Heart left ventricle (tissue), 16 donors: ENCODE results near the gene PIAS4. TPM values are rescaled to one million over a fixed set of nuclear protein-coding genes. Genes with fewer than 3 reads are reported as not detected.

Source experiments
- ATAC-seq, 4 donors: fragments of 200-7000 bp; cut with Tn5 transposase; one replicate each; pipeline ENCODE4 v1.9.1; 2020 to 2022; ENCODE audit warnings: moderate library complexity in 4 of 4, mild to moderate bottlenecking in 3 of 4, moderate number of reproducible peaks in 1 of 4
- DNase-seq, 5 donors: peaks; one replicate each; pipeline ENCODE4 v3.0.0-alpha.2; 2020
- H3K27ac ChIP-seq, 12 donors: fragments of 200-600 bp; sonication (generic) in 4 of 12; one replicate each; pipeline versions ENCODE4 v1.5.0 to v1.8.0; 2016 to 2022; ENCODE audit warnings: mild to moderate bottlenecking in 2 of 12
- H3K27me3 ChIP-seq, 9 donors: fragments of 200-600 bp; sonication (generic) in 2 of 9; one replicate each; pipeline versions ENCODE4 v1.5.1 to v1.8.0; 2016 to 2022; ENCODE audit warnings: mild to moderate bottlenecking in 3 of 9
- H3K36me3 ChIP-seq, 9 donors: fragments of 200-600 bp; sonication (generic) in 2 of 9; one replicate each; pipeline versions ENCODE4 v1.5.0 to v1.8.0; 2018 to 2022; ENCODE audit warnings: mild to moderate bottlenecking in 2 of 9
- H3K4me1 ChIP-seq, 12 donors: fragments of 200-600 bp; sonication (generic) in 4 of 12; one replicate each; pipeline versions ENCODE4 v1.5.0 to v1.8.0; 2016 to 2022; ENCODE audit warnings: mild to moderate bottlenecking in 3 of 12
- H3K4me3 ChIP-seq, 12 donors: fragments of 200-600 bp; sonication (generic) in 4 of 12; one replicate each; pipeline versions ENCODE4 v1.5.0 to v1.8.0; 2017 to 2022; ENCODE audit warnings: mild to moderate bottlenecking in 9 of 12, moderate library complexity in 4 of 12
- H3K9me3 ChIP-seq, 12 donors: fragments of 200-600 bp; sonication (generic) in 4 of 12; one replicate each; pipeline versions ENCODE4 v1.5.0 to v1.8.0; 2016 to 2022; ENCODE audit warnings: mild to moderate bottlenecking in 1 of 12
- POLR2A ChIP-seq, 2 donors: fragments of 450-650 bp; IDR thresholded peaks; one replicate each; pipeline ENCODE4 v1.6.1; 2017; ENCODE audit warnings: antibody characterized with exemption in 2 of 2, mild to moderate bottlenecking in 2 of 2, moderate library complexity in 2 of 2
- WGBS, 4 donors: extraction: QIAGEN DNeasy Blood & Tissue Kit in 2 of 4; methylation state at CpG; one replicate each; pipeline versions ENCODE4 v1.1.5 to v1.1.7; 2013 to 2018; 5-methylcytosine and 5-hydroxymethylcytosine counted together
- intact Hi-C, 10 donors: fragments of 100-400 bp; cut with DNase I; formaldehyde crosslinking; loops; one replicate each; pipeline versions ENCODE4 v1.11.1 to v1.14.2; 2022
- polyA plus RNA-seq, 2 donors: library from polyadenylated mRNA; stranded (reverse); fragments of 200-250 nt; gene quantifications; one replicate each; pipeline ENCODE4 v1.2.3, GENCODE V29; 2013
- total RNA-seq, 9 donors: library from RNA; depleted of rRNA in 2 of 9; stranded (reverse); fragments of >200 nt in 2 of 9; fragmentation: NEBNext Ultra II Directional in 3 of 9; extraction: Animal tissue kit (Norgen Biotek cat#: 25700) in 3 of 9; gene quantifications; one replicate each; pipeline versions ENCODE4 v1.1.0 to v1.2.4, GENCODE V29; 2016 to 2023
- TF ChIP-seq, protein P1 (sequence below), 12 donors: fragments of 200-600 bp; sonication (generic) in 4 of 12; IDR thresholded peaks; one replicate each; pipeline versions ENCODE4 v1.5.0 to v1.8.0; 2018 to 2022; ENCODE audit warnings: antibody characterized with exemption in 12 of 12, mild to moderate bottlenecking in 5 of 12
- donor health status: ischemic (EF 13 %, LVEDD 7.1; RV severe dilation, severe dysfunction).
- donor health status: healthy with polysubstance abuse.
- donor health status: DM: no; HTN: yes; CAD: no.
- donor health status: DM: no; HTN: no; CAD: no.
- donor health status: ischemic (EF 25% LVEDD 6.9; RV normal size, moderate dysfunction).
- donor health status: ischemic (EF 25% LVEDD 5.7; RV mildly dilated, moderate dysfunction).
- donor health status: healthy.
- donor health status: DM: yes; HTN: yes; CAD: no.
- donor health status: ischemic (EF 35%, LVEDD 5.7; RV mildly dilated, moderate dysfunction).
- donor health status: nonischemic (EF 11% LVEDD 7.7; RV severe dilation, severe dysfunction).
- donor health status: DM: yes; HTN: yes; CAD: no.
- donor health status: PGD.
- donor health status: ischemic (EF 29% LVEDD 5.4; RV normal size, mild dysfunction).
- donor health status: nonischemic (EF 23%, LVEDD 6.1; RV moderate dilation, normal function).

The PIAS4 gene
- total and polyA plus RNA-seq, 11 donors: 12.3 to 19.1 (median 15.3) TPM

DNA sequence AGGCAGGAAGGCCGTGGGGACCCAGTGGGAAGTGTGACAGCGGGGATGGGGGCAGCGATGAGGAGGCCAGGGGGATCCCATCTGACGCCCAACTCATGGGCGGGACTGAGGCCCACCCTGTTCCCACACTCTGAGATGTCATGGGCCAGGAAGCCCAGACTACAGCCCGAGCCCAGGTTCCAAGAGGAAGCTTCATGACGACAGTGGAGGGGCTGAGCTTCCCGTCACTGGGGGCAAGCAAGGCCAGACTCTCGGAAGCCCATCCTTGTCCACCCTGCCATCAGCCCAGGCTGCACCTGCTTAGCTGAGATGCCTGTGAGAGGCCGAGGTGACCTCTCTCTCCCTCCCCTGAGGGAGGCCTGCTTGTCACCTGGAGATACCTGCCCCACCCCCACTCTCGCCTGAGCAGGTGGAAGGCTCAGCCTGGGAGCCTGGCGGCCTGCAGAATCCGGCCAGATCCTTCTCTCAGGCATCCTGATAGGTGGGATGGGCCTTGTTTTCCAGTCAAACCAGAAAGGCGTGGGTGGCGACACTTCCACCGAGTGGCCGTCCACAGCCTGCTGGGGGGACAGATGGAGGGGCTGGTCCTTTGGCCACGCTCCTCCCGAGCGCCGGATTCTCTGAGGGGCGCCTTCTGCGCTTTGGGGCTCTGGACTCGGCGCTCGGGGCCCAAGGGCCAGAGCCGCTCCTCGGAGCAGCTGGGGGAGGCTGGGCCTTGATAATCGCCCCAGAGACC is 54.3 kb downstream of the PIAS4 start:
- no peak for TF ChIP-seq POLR2A (IDR thresholded peaks at IDR 0.05)
- TF ChIP-seq, protein P1, sequence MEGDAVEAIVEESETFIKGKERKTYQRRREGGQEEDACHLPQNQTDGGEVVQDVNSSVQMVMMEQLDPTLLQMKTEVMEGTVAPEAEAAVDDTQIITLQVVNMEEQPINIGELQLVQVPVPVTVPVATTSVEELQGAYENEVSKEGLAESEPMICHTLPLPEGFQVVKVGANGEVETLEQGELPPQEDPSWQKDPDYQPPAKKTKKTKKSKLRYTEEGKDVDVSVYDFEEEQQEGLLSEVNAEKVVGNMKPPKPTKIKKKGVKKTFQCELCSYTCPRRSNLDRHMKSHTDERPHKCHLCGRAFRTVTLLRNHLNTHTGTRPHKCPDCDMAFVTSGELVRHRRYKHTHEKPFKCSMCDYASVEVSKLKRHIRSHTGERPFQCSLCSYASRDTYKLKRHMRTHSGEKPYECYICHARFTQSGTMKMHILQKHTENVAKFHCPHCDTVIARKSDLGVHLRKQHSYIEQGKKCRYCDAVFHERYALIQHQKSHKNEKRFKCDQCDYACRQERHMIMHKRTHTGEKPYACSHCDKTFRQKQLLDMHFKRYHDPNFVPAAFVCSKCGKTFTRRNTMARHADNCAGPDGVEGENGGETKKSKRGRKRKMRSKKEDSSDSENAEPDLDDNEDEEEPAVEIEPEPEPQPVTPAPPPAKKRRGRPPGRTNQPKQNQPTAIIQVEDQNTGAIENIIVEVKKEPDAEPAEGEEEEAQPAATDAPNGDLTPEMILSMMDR (IDR thresholded peaks at IDR 0.05): no peak
- Histone ChIP-seq H3K36me3 (peaks cover 0 to 9% (median 0%) of the 10 kb centered on the region in 9 donors), H3K27ac (peak overlapping the region; percentile 87 to 99 (median 98)), H3K27me3 (no peaks in the 10 kb centered on the region), H3K9me3 (no peaks in the 10 kb centered on the region), H3K4me1 (peaks cover 21 to 78% (median 66%) of the 10 kb centered on the region in 12 donors), H3K4me3 (peak overlapping the region in 11 of 12 donors; percentile 23 to 84 (median 52))
- DNase-seq (peak in 2 of 5 donors; percentile 36 to 69), ATAC-seq (peak; percentile 0 to 40 (median 2))
- intact Hi-C loops: loop anchor here in 4 of 10 donors (5.0 kb wide), 2 partner anchors 45 to 55 kb away; partner anchors contain the start of gene PIAS4 (in 3 of the 4)
- 40 to 61% (median 49%) methylated on average over 21 to 29 of the region's 29 CpGs for WGBS, 4 donors

DNA sequence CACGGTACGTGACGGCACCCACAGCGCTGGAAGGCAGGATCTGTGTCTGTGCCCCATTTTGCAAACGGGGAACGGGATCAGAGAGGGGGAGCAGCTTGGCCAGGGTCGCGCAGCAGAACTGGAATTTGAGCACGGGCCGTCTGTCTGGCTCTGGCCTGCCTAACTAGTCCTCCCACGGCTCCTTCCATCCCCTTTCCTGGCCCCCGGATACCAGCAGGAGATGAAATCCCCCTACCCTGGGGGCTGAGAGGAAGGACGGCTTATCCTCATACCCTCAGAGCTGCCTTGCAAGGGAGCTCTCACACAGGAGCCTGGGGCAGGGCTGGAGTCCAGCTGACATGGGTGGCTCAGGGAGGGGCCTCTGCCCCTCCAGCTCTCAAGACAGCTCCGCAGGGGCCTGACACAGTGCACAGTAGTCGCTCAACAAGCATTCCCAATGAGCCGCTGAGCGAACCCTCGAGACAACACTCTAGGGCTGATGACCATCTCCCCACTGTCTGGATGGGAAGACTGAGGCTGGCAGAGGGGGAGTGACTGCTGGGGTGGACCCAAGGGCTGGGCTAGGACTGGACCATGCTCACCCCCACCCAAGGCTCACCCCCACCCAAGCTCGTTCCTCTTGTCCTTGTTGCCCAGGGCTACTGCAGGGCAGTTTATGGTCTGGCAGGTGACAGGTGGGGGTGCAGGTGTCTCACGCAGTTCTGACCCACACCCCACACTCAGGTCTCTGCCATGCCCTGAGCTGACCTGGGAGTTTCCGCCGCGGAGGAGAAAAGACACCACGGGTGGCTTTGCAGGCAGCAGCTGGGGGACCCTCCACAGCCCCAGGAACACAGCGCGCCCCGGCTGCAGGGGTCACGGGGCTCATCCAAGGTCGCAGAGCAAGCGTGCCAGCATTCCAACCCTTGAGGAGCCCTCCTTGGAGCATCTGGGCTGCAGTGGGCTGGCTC is 55.2 kb downstream of the PIAS4 start:
- ATAC-seq (no peak), DNase-seq (no peak)
- H3K4me3 ChIP-seq: peak overlapping the region in 9 of 12 donors; percentile 43 to 100 (median 82)
- H3K9me3 ChIP-seq: no peaks in the 10 kb centered on the region
- no peaks in the 10 kb centered on the region for H3K27me3 ChIP-seq
- peak overlapping the region; percentile 87 to 99 (median 98) for H3K27ac ChIP-seq
- 56 to 66% (median 59%) methylated on average over 14 to 30 of the region's 30 CpGs for WGBS, 4 donors
- H3K36me3 ChIP-seq: peaks cover 0 to 9% (median 0%) of the 10 kb centered on the region in 9 donors
- TF ChIP-seq POLR2A (IDR thresholded peaks at IDR 0.05): no peak
- TF ChIP-seq, protein P1 (IDR thresholded peaks at IDR 0.05): no peak
- intact Hi-C loops: loop anchor here in 4 of 10 donors (5.0 kb wide), 2 partner anchors 45 to 55 kb away; partner anchors contain the start of gene PIAS4 (in 3 of the 4)
- H3K4me1 ChIP-seq: peaks cover 21 to 76% (median 65%) of the 10 kb centered on the region in 12 donors

DNA sequence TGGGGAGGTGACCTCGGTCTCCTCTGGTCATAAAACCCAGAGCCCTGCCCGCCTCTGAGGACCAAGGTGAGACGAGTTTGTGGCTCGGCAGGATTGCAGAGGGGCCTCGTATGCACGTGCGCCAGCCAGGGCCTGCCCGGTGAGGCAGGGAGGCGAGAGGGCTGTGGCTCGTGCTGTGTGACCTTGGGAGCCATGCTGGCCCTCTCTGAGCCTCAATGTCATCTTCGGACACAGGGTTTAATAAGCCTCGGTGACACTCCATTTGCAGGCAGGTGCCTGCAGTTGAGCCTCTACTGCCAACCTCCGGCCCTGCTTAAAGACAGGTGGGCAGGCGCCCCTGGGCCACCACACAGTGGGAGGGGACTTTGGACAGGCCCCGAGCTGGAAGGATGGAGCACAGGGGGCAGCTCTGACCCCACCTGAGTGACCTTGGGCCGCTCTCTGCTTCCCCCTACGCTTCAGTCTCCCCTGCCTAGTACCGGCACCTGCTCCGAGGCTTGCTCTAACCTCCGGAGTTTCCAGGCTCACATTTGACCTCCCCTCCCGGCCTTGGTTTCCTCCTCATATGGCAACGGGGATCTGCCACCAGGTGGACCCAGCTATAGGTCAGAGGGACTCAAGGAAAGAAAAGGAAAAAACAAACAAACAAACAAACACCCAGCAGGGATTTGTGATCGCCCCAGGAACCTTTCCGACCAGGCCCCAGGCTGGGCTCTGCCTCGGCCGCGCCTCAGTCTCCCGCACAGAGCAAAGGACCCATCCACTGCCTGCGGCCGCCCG is 56.0 kb downstream of the PIAS4 start:
- H3K4me3 ChIP-seq: peak overlapping the region; percentile 52 to 100 (median 82)
- no peak for ATAC-seq
- 18 to 43% (median 28%) methylated on average over 18 to 31 of the region's 31 CpGs for WGBS, 4 donors
- H3K27me3 ChIP-seq: no peaks in the 10 kb centered on the region
- no peak for DNase-seq
- peak overlapping the region; percentile 87 to 99 (median 98) for H3K27ac ChIP-seq
- no peaks in the 10 kb centered on the region for H3K9me3 ChIP-seq
- H3K36me3 ChIP-seq: peaks cover 0 to 9% (median 0%) of the 10 kb centered on the region in 9 donors
- peaks cover 21 to 75% (median 64%) of the 10 kb centered on the region in 12 donors for H3K4me1 ChIP-seq
- intact Hi-C loops: loop anchor here in 4 of 10 donors (5.0 kb wide), 2 partner anchors 46 to 56 kb away; partner anchors contain the start of gene PIAS4 (in 3 of the 4)
- no peak for TF ChIP-seq POLR2A (IDR thresholded peaks at IDR 0.05)
- TF ChIP-seq, protein P1 (IDR thresholded peaks at IDR 0.05): peak in 1 of 12 donors; percentile 23
